Activated CD8-positive, alpha-beta T cell treated with anti-CD3 and anti-CD28 coated beads, Interleukin-2, amount 10 ng/mL, durations not matched to agents 7 days and 5 days (primary cell): ENCODE measurements around the gene RAB11FIP4. TPM values are rescaled to one million over a fixed set of nuclear protein-coding genes. Genes with fewer than 3 reads are reported as not detected.

Experiments used
- ATAC-seq: fragments of 150-1000 bp; cut with Tn5 transposase; one replicate; pipeline ENCODE4 v1.10.0; 2021; ENCODE audit warnings: moderate library complexity
- CTCF ChIA-PET: fragments of 350-600 bp; sonication (Branson Sonifier 250); formaldehyde crosslinking; loops from one replicate; lab custom pipeline; 2021; ENCODE audit warnings: antibody characterized with exemption; lab: Charles Lee
- POLR2A ChIA-PET: fragments of 350-600 bp; sonication (Branson Sonifier 250); formaldehyde crosslinking; loops from one replicate; lab custom pipeline; 2021; ENCODE audit warnings: antibody characterized with exemption; lab: Charles Lee
- DNase-seq: peaks from one replicate; pipeline ENCODE4 v3.0.0-alpha.2; 2020
- H3K27ac Mint-ChIP-seq: one replicate; pipeline ENCODE4 v1.8.0; 2021; ENCODE audit warnings: mild to moderate bottlenecking, mixed read lengths
- H3K27me3 Mint-ChIP-seq: one replicate; pipeline ENCODE4 v1.8.0; 2021; ENCODE audit warnings: low read depth, mixed read lengths
- H3K36me3 Mint-ChIP-seq: one replicate; pipeline ENCODE4 v1.8.0; 2021; ENCODE audit warnings: low read depth, mixed read lengths
- H3K4me1 Mint-ChIP-seq: one replicate; pipeline ENCODE4 v1.8.0; 2021; ENCODE audit warnings: low read depth, mixed read lengths
- H3K4me3 Mint-ChIP-seq: one replicate; pipeline ENCODE4 v1.8.0; 2021; ENCODE audit warnings: mild to moderate bottlenecking, mixed read lengths
- H3K9me3 Mint-ChIP-seq: one replicate; pipeline ENCODE4 v1.8.0; 2022; ENCODE audit warnings: mixed read lengths; ENCODE audit not compliant: insufficient read depth
- total RNA-seq, 2 experiments: library from RNA; stranded (reverse); gene quantifications; one replicate each; pipeline ENCODE4 v1.2.3, GENCODE V29; 2021

The RAB11FIP4 gene
- total RNA-seq, 2 experiments from 2014 or later, result 36.0 to 38.0 TPM

GRCh38 chr17:31472137-31472536, 80.7 kb downstream of the RAB11FIP4 start:
- no peaks in the 10 kb centered on the region for H3K36me3 Mint-ChIP-seq
- peaks cover 12% of the 10 kb centered on the region for H3K27me3 Mint-ChIP-seq
- H3K9me3 Mint-ChIP-seq, result no peaks in the 10 kb centered on the region
- ATAC-seq, result no peak
- ChIA-PET CTCF (no interaction called here), POLR2A (no interaction called here)
- DNase-seq, result no peak
- H3K4me3 Mint-ChIP-seq, result no peak overlapping the region
- no peak overlapping the region for H3K27ac Mint-ChIP-seq
- peaks cover 40% of the 10 kb centered on the region for H3K4me1 Mint-ChIP-seq

- Mint-ChIP-seq H3K36me3 (no peaks in the 10 kb centered on the region), H3K27ac (no peak overlapping the region), H3K4me3 (no peak overlapping the region), H3K4me1 (peaks cover 10% of the 10 kb centered on the region), H3K27me3 (peaks cover 12% of the 10 kb centered on the region), H3K9me3 (no peaks in the 10 kb centered on the region)
- ATAC-seq, result no peak
- ChIA-PET CTCF (interaction anchor here (1.9 to 2.1 kb wide), 2 partner anchors 13 to 34 kb away, joined by 5 to 7 read pairs; no protein-coding TSS in a partner anchor), POLR2A (interaction anchor here (1.6 kb wide), 1 partner anchor 13 kb away, joined by 3 read pairs; no protein-coding TSS in a partner anchor)
- DNase-seq, result no peak
Observed at GRCh38 chr17:31475378-31476162, 84.1 kb downstream of the RAB11FIP4 start.

- ChIA-PET POLR2A (no interaction called here), CTCF (interaction anchor here (1.9 to 2.1 kb wide), 2 partner anchors 11 to 33 kb away, joined by 5 to 7 read pairs; no protein-coding TSS in a partner anchor)
- Mint-ChIP-seq H3K27ac (no peak overlapping the region), H3K36me3 (no peaks in the 10 kb centered on the region), H3K27me3 (peaks cover 15% of the 10 kb centered on the region), H3K4me3 (no peak overlapping the region), H3K4me1 (no peaks in the 10 kb centered on the region), H3K9me3 (no peaks in the 10 kb centered on the region)
- ATAC-seq (no peak), DNase-seq (no peak)
Observed at GRCh38 chr17:31476525-31477416, 85.3 kb downstream of the RAB11FIP4 start.

- Mint-ChIP-seq H3K36me3 (no peaks in the 10 kb centered on the region), H3K4me3 (no peak overlapping the region), H3K27me3 (peaks cover 13% of the 10 kb centered on the region), H3K9me3 (no peaks in the 10 kb centered on the region), H3K4me1 (no peaks in the 10 kb centered on the region), H3K27ac (no peak overlapping the region)
- POLR2A ChIA-PET, result no interaction called here
- DNase-seq, result no peak
- no peak for ATAC-seq
- CTCF ChIA-PET, result interaction anchor here (1.5 kb wide), 1 partner anchor 43 kb away, joined by 3 read pairs; no protein-coding TSS in a partner anchor
Observed at GRCh38 chr17:31477417-31478055, 86.1 kb downstream of the RAB11FIP4 start.

- Mint-ChIP-seq H3K36me3 (no peaks in the 10 kb centered on the region), H3K4me1 (no peaks in the 10 kb centered on the region), H3K27me3 (peaks cover 5% of the 10 kb centered on the region), H3K9me3 (no peaks in the 10 kb centered on the region), H3K4me3 (no peak overlapping the region), H3K27ac (no peak overlapping the region)
- POLR2A ChIA-PET, result interaction anchor here (1.4 kb wide), 1 partner anchor 9 kb away, joined by 8 read pairs; no protein-coding TSS in a partner anchor
- ATAC-seq, result no peak
- DNase-seq, result no peak
- CTCF ChIA-PET, result interaction anchor here (1.5 kb wide), 2 partner anchors 9 to 45 kb away, joined by 3 to 4 read pairs; no protein-coding TSS in a partner anchor
Observed at GRCh38 chr17:31479062-31479408, 87.6 kb downstream of the RAB11FIP4 start.

GRCh38 chr17:31479524-31479923, 88.0 kb downstream of the RAB11FIP4 start:
- H3K4me3 Mint-ChIP-seq, result no peak overlapping the region
- POLR2A ChIA-PET, result interaction anchor here (1.4 kb wide), 1 partner anchor 9 kb away, joined by 8 read pairs; no protein-coding TSS in a partner anchor

GRCh38 chr17:31480067-31480466, 88.6 kb downstream of the RAB11FIP4 start:
- no peak for DNase-seq
- POLR2A ChIA-PET, result no interaction called here
- no peak overlapping the region for H3K4me3 Mint-ChIP-seq
- no peaks in the 10 kb centered on the region for H3K4me1 Mint-ChIP-seq
- H3K9me3 Mint-ChIP-seq, result no peaks in the 10 kb centered on the region
- no peak for ATAC-seq
- CTCF ChIA-PET, result no interaction called here
- peaks cover 4% of the 10 kb centered on the region for H3K27me3 Mint-ChIP-seq
- H3K27ac Mint-ChIP-seq, result no peak overlapping the region
- no peaks in the 10 kb centered on the region for H3K36me3 Mint-ChIP-seq

More at GRCh38 chr17:31479524-31479923, 88.0 kb downstream of the RAB11FIP4 start:
- CTCF ChIA-PET, result interaction anchor here (1.5 kb wide), 1 partner anchor 8 kb away, joined by 4 read pairs; no protein-coding TSS in a partner anchor
- Mint-ChIP-seq H3K4me1 (no peaks in the 10 kb centered on the region), H3K27ac (no peak overlapping the region), H3K9me3 (no peaks in the 10 kb centered on the region), H3K36me3 (no peaks in the 10 kb centered on the region), H3K27me3 (peaks cover 4% of the 10 kb centered on the region)
- DNase-seq (no peak), ATAC-seq (no peak)

GRCh38 chr17:31480904-31481782, 89.7 kb downstream of the RAB11FIP4 start:
- POLR2A ChIA-PET, result no interaction called here
- Mint-ChIP-seq H3K9me3 (no peaks in the 10 kb centered on the region), H3K4me1 (no peaks in the 10 kb centered on the region), H3K4me3 (no peak overlapping the region), H3K36me3 (no peaks in the 10 kb centered on the region), H3K27me3 (peaks cover 4% of the 10 kb centered on the region), H3K27ac (no peak overlapping the region)
- CTCF ChIA-PET, result no interaction called here
- DNase-seq, result no peak
- no peak for ATAC-seq

GRCh38 chr17:31481783-31482081, 90.3 kb downstream of the RAB11FIP4 start:
- POLR2A ChIA-PET, result no interaction called here

GRCh38 chr17:31484821-31485220, 93.3 kb downstream of the RAB11FIP4 start:
- Mint-ChIP-seq H3K27me3 (peaks cover 4% of the 10 kb centered on the region), H3K27ac (no peak overlapping the region), H3K4me1 (peaks cover 20% of the 10 kb centered on the region), H3K9me3 (no peaks in the 10 kb centered on the region), H3K36me3 (peaks cover 6% of the 10 kb centered on the region), H3K4me3 (no peak overlapping the region)
- POLR2A ChIA-PET, result no interaction called here
- CTCF ChIA-PET, result no interaction called here
- DNase-seq, result no peak
- no peak for ATAC-seq

More at GRCh38 chr17:31481783-31482081, 90.3 kb downstream of the RAB11FIP4 start:
- CTCF ChIA-PET, result no interaction called here
- Mint-ChIP-seq H3K36me3 (no peaks in the 10 kb centered on the region), H3K4me3 (no peak overlapping the region), H3K27ac (no peak overlapping the region), H3K4me1 (peaks cover 2% of the 10 kb centered on the region), H3K27me3 (peaks cover 4% of the 10 kb centered on the region), H3K9me3 (no peaks in the 10 kb centered on the region)
- ATAC-seq (no peak), DNase-seq (no peak)
